Measurements from ENCODE around the gene SLC44A3. TPM values are rescaled to one million over a fixed set of nuclear protein-coding genes. Genes with fewer than 3 reads are reported as not detected.
A peak's percentile ranks its signal among the peaks of the same experiment; 100 is the strongest.

Gene SLC44A3
- total and polyA plus RNA-seq, 2 of the 4 experiments (the other 2 are of a cell fraction) = 0.31 to 0.54 TPM

- no peak for TF ChIP-seq NFE2L2 (IDR thresholded peaks at IDR 0.05; ENCODE audit: low read depth, low read length)
- TF ChIP-seq CEBPB (IDR thresholded peaks at IDR 0.05; ENCODE audit: low read depth, low read length) = no peak
These were observed 105.5 kb downstream of the SLC44A3 start (continued) for GRCh38 chr1:94925561-94926125.

DNA sequence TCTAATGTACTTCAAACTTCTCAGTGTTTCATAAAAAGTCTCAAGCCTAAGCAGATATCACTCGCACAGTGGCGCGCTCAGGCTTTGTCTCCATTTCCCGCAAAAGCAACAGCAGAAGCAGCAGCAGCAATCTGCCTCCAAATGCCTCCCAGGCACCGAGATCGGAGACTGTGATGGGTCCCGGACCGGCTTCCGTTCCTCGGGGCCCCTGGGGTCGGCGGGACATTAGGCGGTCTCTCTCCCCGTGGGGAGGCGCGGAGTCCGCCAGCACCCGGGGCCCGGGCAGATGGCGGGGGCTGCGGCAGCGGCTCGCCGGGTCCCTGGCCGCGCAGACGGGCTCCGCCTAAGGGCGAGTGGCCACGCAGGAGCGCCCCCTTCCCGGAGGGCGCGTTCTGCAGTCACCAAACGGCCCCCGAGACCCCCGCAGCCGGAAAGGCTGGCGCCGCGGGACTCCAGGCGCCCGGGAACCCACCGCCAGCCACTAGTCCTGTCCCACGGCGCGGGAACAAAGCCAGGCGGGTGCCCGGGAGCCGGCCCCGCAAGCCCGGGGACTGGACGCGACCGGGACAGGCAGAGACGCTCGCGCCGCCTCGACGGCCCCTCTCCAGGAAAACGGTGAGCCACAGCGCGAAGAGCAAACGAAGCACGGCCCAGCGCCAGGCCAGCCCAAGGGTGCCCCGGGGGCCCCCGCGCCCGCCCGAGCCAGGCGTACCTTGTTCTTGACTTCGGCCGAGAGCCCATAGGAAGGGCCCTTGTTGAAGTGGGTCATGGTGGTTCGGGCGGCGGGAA is 106.2 kb downstream of the SLC44A3 start:
- DNase-seq (peak; percentile 53), ATAC-seq (ENCODE audit: low read depth) (peak; percentile 24)
- Histone ChIP-seq H4K20me1 (ENCODE audit: insufficient read depth, low read length) (peaks cover 43% of the 10 kb centered on the region), H3K9me1 (ENCODE audit: insufficient read depth, low read length) (peaks cover 15% of the 10 kb centered on the region; the same call in 1 of the 2 replicates), H2BK120ac (ENCODE audit: low read depth, low read length) (peak overlapping the region; percentile 96), H3K4me3 (ENCODE audit: insufficient read depth, low read depth, low read length) (peak overlapping the region; percentile 63), H3K79me1 (ENCODE audit: low read depth in 1 of 2, low read length in 2 of 2) (peaks cover 4 to 45% of the 10 kb centered on the region in 2 experiments; a peak in 2 of 4 replicates), H3K14ac (replicated peaks; ENCODE audit: low read depth, low read length) (peak overlapping the region; percentile 100), H3K27me3 (ENCODE audit: control insufficient read depth, insufficient read depth, low read length) (no peaks in the 10 kb centered on the region), H4K91ac (ENCODE audit: insufficient read depth, low read depth, low read length) (peak overlapping the region; percentile 92), H2AK5ac (ENCODE audit: low read depth, low read length) (peak overlapping the region; percentile 71), H2BK15ac (ENCODE audit: low read depth, low read length) (peak overlapping the region; percentile 64; the same call in 1 of the 3 replicates), H3K18ac (ENCODE audit: low read depth, low read length) (peak overlapping the region; percentile 55), H3K9ac (ENCODE audit: low read depth, low read length) (peak overlapping the region; percentile 89), H3K36me3 (ENCODE audit: control insufficient read depth, insufficient read depth, low read length) (peaks cover 7% of the 10 kb centered on the region), H3K4ac (ENCODE audit: low read depth, low read length) (peak overlapping the region; percentile 97), H2BK5ac (ENCODE audit: low read depth, low read length, poor library complexity, severe bottlenecking) (peak overlapping the region; percentile 89), H4K8ac (ENCODE audit: low read depth in 2 of 2, low read length in 2 of 2) (peak overlapping the region; percentile 54 to 98), H3K9me3 (ENCODE audit: control insufficient read depth, insufficient read depth, low read length) (no peaks in the 10 kb centered on the region), H3K23ac (ENCODE audit: low read depth, low read length) (peak overlapping the region; percentile 98), H3K4me1 (ENCODE audit: control insufficient read depth, insufficient read depth, low read length) (peaks cover 23% of the 10 kb centered on the region), H2AFZ (replicated peaks; ENCODE audit: low read length, poor library complexity) (peak overlapping the region; percentile 73), H2AK9ac (replicated peaks; ENCODE audit: low read depth, low read length, poor library complexity) (peak overlapping the region; percentile 99), H3K27ac (ENCODE audit: insufficient read depth, low read length) (peak overlapping the region; percentile 93), H2BK20ac (ENCODE audit: low read depth, low read length) (peak overlapping the region; percentile 6; the same call in 1 of the 2 replicates), H4K5ac (ENCODE audit: low read depth, low read length) (peak overlapping the region; percentile 13), H3K4me2 (ENCODE audit: low read depth, low read length) (peak overlapping the region; percentile 97; the same call in 1 of the 2 replicates), H3K56ac (ENCODE audit: extremely low read depth, insufficient read depth, low read length) (peak overlapping the region; percentile 99)
- ChIA-PET POLR2A (ENCODE audit: unreplicated experiment) (interaction anchor here (0.7 kb wide), 1 partner anchor 86 kb away, joined by 4 read pairs; no protein-coding TSS in a partner anchor), CTCF (interaction anchor here (1.0 to 1.8 kb wide), 2 partner anchors 13 to 72 kb away, joined by 3 to 7 read pairs; no protein-coding TSS in a partner anchor)
- intact Hi-C loops (cut with micrococcal nuclease) (loop anchor here (10.0 kb wide), 1 partner anchor 308 kb away; the partner anchor contains the start of gene RWDD3), in situ Hi-C loops (cut with MboI; ENCODE audit: low sequenced_read_pairs) (no loop called here), dilution Hi-C loops (cut with HindIII; ENCODE audit: low sequenced_read_pairs, unreplicated experiment) (no loop called here)
- TF ChIP-seq FOS (IDR thresholded peaks at IDR 0.05; ENCODE audit: low read depth, low read length) (no peak), RAD21 (IDR thresholded peaks at IDR 0.05; ENCODE audit: low read length) (peak; percentile 31), CTCF (conservative IDR thresholded peaks at IDR 0.05; ENCODE audit: low read depth, low read length) (peak; percentile 51), SMC3 (IDR thresholded peaks at IDR 0.05; ENCODE audit: low read depth, low read length) (peak; percentile 23; the same call in 1 of the 2 replicates), USF2 (IDR thresholded peaks at IDR 0.05; ENCODE audit: low read depth, low read length) (no peak), MAZ (IDR thresholded peaks at IDR 0.05; ENCODE audit: borderline replicate concordance, low read depth, low read length) (peak; percentile 24; the same call in 1 of the 2 replicates), MAFK (IDR thresholded peaks at IDR 0.05; ENCODE audit: low read depth, low read length) (no peak)
- 0% methylated on average over 35 of the region's 78 CpGs; no CpG with 5 or more reads in 1 of the 2 experiments for WGBS, 2 experiments (ENCODE audit: extremely low coverage in 2 of 2, insufficient read length in 1 of 2)
- BruUV-seq (replicated peaks) = no TSS peak

All from IMR-90 (cell line).